Activated naive CD8-positive, alpha-beta T cell treated with anti-CD3 and anti-CD28 coated beads for 36 hours (primary cell): Measurements from ENCODE around the gene GNPDA2. TPM values are rescaled to one million over a fixed set of nuclear protein-coding genes. Genes with fewer than 3 reads are reported as not detected.

Experiments
- DNase-seq: peaks from one replicate; pipeline ENCODE4 v3.0.0; 2021
- H3K27ac Mint-ChIP-seq: one replicate; pipeline ENCODE4 v1.8.0; 2022; ENCODE audit warnings: mild to moderate bottlenecking, moderate library complexity, mixed read lengths
- H3K27me3 Mint-ChIP-seq: one replicate; pipeline ENCODE4 v1.8.0; 2022; ENCODE audit warnings: mild to moderate bottlenecking, mixed read lengths
- H3K36me3 Mint-ChIP-seq: one replicate; pipeline ENCODE4 v1.8.0; 2021; ENCODE audit warnings: mild to moderate bottlenecking, mixed read lengths
- H3K4me1 Mint-ChIP-seq: one replicate; pipeline ENCODE4 v1.8.0; 2021; ENCODE audit warnings: mixed read lengths
- H3K4me3 Mint-ChIP-seq: one replicate; pipeline ENCODE4 v1.8.0; 2022; ENCODE audit warnings: mild to moderate bottlenecking, moderate library complexity, mixed read lengths
- H3K9me3 Mint-ChIP-seq: one replicate; pipeline ENCODE4 v1.8.0; 2022; ENCODE audit warnings: mixed read lengths
- total RNA-seq, 2 experiments: library from RNA; stranded (reverse); gene quantifications; one replicate each; pipeline ENCODE4 v1.2.3, GENCODE V29; 2021

The GNPDA2 gene
- total RNA-seq, 2 experiments from 2014 or later, result 19.0 to 21.2 TPM

DNA sequence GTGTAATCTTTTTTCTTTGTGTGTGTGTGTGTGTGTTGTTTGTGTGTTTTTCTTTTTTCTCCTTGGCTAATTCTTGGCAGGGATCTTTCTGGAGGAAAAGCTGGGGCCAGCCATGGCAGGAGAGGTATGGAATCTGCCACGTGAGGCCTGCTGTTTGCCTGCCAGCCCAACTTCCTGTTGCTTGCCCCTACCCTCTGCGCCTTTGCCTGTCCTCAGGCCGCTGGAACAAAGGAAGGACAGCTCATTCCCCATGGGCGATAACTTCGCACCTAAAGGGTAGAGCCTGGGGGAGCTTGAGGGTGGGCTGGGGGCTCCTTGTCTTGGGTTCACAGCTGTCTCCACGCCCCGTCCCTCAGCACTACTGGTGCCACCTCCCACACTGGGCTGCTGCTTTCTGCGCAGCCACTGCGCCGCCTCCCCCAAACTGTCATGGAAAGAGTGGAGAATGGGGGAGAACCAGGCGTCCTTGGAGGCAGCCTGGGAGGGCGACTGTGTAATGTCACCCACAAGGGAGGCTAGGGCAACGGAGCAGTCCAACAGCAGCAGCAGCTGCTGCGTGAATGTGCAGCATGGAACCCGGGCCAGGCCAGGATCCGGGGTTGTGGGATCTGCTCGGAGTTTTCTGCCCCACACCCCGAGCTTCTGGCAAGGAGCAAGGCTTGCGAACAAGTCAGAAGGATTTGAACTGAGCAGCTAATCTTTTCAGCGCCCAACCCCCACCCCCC lies 62.7 kb downstream of the GNPDA2 start:
- Mint-ChIP-seq H3K27ac (no peak overlapping the region), H3K4me3 (no peak overlapping the region), H3K36me3 (no peaks in the 10 kb centered on the region), H3K9me3 (no peaks in the 10 kb centered on the region), H3K4me1 (no peaks in the 10 kb centered on the region), H3K27me3 (peaks cover 8% of the 10 kb centered on the region)
- no peak for DNase-seq

DNA sequence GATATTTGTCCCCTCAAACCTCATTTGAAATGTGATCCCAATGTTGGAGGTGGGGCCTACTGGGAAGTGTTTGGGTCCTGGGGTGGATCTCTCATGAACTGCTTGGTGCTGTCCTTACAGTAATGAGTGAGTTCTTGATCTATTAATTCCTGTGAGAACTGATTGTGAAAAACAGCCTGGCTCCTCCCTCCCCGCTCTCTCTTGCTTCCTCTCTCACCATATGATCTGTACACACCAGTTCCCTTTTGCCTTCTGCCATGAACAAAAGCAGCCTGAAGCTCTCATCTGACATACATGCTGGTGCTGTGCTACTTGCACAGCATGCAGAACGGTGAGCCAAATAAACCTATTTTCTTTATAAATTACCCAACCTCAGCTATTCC lies 63.7 kb downstream of the GNPDA2 start:
- DNase-seq, result no peak
- no peak overlapping the region for H3K27ac Mint-ChIP-seq
- H3K9me3 Mint-ChIP-seq, result no peaks in the 10 kb centered on the region
- H3K4me1 Mint-ChIP-seq, result no peaks in the 10 kb centered on the region
- peaks cover 11% of the 10 kb centered on the region for H3K27me3 Mint-ChIP-seq
- H3K4me3 Mint-ChIP-seq, result no peak overlapping the region
- no peaks in the 10 kb centered on the region for H3K36me3 Mint-ChIP-seq

DNA sequence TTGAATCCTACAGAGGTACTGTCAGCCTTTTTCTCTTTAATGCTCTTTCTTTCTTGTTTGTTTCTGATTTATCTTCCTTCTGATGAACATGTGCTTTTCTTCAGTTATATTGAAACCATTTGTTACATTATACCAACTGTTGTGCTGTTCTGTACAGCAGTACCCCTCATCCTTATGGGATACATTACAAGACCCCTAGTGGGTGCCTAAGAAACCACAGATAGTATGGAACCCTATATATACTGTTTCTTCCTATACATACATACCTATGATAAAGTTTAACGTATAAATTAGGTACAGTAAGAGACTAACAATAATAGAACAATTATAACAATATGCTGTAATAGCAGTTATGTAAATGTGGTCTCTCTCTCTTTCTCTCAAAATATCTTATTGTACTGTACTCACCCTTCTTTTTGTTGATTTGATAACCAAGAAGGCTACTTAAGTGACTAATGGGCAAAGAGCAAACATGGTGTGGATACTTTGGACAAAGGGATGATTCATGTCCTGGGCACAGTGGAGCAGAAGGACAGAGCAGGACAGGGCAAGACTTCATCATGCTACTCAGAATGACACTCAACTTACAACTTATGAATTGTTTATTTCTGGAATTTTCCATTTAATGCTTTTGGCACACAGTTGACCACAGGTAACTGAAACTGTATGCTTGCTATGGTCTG lies 64.3 kb downstream of the GNPDA2 start:
- Mint-ChIP-seq H3K9me3 (no peaks in the 10 kb centered on the region), H3K4me3 (no peak overlapping the region), H3K27ac (no peak overlapping the region), H3K27me3 (peaks cover 11% of the 10 kb centered on the region), H3K4me1 (no peaks in the 10 kb centered on the region), H3K36me3 (no peaks in the 10 kb centered on the region)
- no peak for DNase-seq

DNA sequence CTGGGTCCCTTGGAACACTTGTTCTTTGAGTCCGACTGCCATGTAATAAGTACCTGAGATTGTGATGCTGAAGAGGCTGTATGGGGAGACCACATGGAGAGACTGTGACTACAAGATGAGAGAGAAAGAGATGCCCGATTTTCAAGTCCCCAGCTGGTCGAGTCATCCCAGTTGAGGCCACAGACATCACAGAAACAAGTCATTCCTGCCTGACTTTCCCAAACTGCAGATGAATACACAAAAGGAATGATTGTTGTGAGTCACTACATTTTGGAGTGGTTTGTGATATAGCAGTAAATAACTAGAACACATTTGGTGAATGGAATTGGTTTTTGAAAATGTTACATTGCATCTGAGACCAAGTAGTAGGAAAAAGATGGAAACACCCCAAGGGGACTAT lies 66.0 kb downstream of the GNPDA2 start:
- H3K27me3 Mint-ChIP-seq, result peaks cover 11% of the 10 kb centered on the region
- no peak overlapping the region for H3K27ac Mint-ChIP-seq
- no peaks in the 10 kb centered on the region for H3K36me3 Mint-ChIP-seq
- no peaks in the 10 kb centered on the region for H3K9me3 Mint-ChIP-seq
- H3K4me3 Mint-ChIP-seq, result no peak overlapping the region
- no peaks in the 10 kb centered on the region for H3K4me1 Mint-ChIP-seq
- DNase-seq, result no peak

DNA sequence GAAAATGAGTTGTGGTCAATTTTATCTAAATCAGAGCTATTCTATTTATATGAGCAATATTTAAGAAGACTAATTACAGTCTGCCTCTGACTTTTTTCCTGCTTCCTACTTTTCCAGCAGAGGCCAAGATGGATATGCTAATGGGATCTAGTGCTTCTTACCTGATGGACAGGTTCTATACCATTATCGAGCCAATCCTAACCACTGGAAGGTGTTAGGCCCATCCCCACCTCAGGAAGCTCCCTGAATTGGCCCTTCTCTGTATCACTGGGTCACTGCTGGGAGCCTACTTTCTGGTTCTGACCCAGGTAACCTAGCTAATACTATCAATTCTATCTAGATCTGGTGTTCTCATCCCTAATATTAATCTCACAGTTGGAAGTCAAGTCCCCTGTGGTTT lies 74.4 kb downstream of the GNPDA2 start:
- DNase-seq, result no peak
- Mint-ChIP-seq H3K27me3 (peaks cover 6% of the 10 kb centered on the region), H3K4me3 (no peak overlapping the region), H3K27ac (no peak overlapping the region), H3K36me3 (no peaks in the 10 kb centered on the region), H3K4me1 (no peaks in the 10 kb centered on the region), H3K9me3 (no peaks in the 10 kb centered on the region)

Other genes with a start within 250 kb of the GNPDA2 start
- not detected for gene YIPF7, start 74.9 kb downstream of the GNPDA2 start, total RNA-seq
- 10 to 100 TPM; 52.2 to 54.1 TPM for gene GUF1, start 48.1 kb downstream of the GNPDA2 start, total RNA-seq